Measurements from ENCODE around the gene EAF2. TPM values are rescaled to one million over a fixed set of nuclear protein-coding genes. Genes with fewer than 3 reads are reported as not detected.

EAF2 gene
- total and polyA plus RNA-seq, 2 donors (not counting 1 experiment from before 2014, with no cell fraction given) = 31.1 to 161 TPM

- DNase-seq = no peak
- no peaks in the 10 kb centered on the region for H4K20me1 ChIP-seq (ENCODE audit: control insufficient read depth, insufficient read depth, low read length, poor library complexity, severe bottlenecking)
- H3K9ac ChIP-seq (ENCODE audit: low read length) = no peak within 1 kb of the TSS
- intact Hi-C loops (cut with micrococcal nuclease) = no loop called here
- no peak within 1 kb of the TSS for H3K27ac ChIP-seq (ENCODE audit: low read length in 2 of 2)
- WGBS (ENCODE audit: insufficient coverage) = 100% methylated on average over 2 of the region's 3 CpGs
- no peak within 1 kb of the TSS for H3K4me2 ChIP-seq (replicated peaks; ENCODE audit: low read depth, low read length, poor library complexity, severe bottlenecking)
- no peaks in the 10 kb centered on the region for H3K27me3 Mint-ChIP-seq
- H3K9me3 Mint-ChIP-seq (ENCODE audit: insufficient read depth) = no peaks in the 10 kb centered on the region
- ChIA-PET POLR2A (no interaction called here), CTCF (interaction anchor here (1.3 kb wide), 1 partner anchor 11 kb away, joined by 3 read pairs; no protein-coding TSS in a partner anchor)
- no peaks in the 10 kb centered on the region for H3K27me3 ChIP-seq (replicated peaks in 1 of 4; ENCODE audit: control extremely low read depth in 1 of 4, control insufficient read depth in 3 of 4, insufficient read depth in 4 of 4, low read length in 3 of 4)
- no peaks in the 10 kb centered on the region for H3K4me1 Mint-ChIP-seq
- no peak within 1 kb of the TSS for H2AFZ ChIP-seq (ENCODE audit: insufficient read depth, low read depth, low read length, poor library complexity, severe bottlenecking)
- no peaks in the 10 kb centered on the region for H3K9me3 ChIP-seq (ENCODE audit: control extremely low read depth in 1 of 3, control insufficient read depth in 2 of 3, insufficient read depth in 1 of 3, low read length in 2 of 3)
- H3K36me3 ChIP-seq (replicated peaks in 1 of 2; ENCODE audit: control extremely low read depth in 1 of 2, control insufficient read depth in 1 of 2, extremely low read depth in 1 of 2, insufficient read depth in 2 of 2, low read length in 1 of 2) = peaks cover 3 to 43% of the 10 kb centered on the region in 2 experiments
- ATAC-seq (ENCODE audit: low read depth) = no peak
- peaks cover 4% of the 10 kb centered on the region for H3K79me2 ChIP-seq (ENCODE audit: control insufficient read depth, insufficient read depth, low read length)
- H3K4me3 ChIP-seq (ENCODE audit: control extremely low read depth in 1 of 5, extremely low read depth in 1 of 5, insufficient read depth in 1 of 5, low read depth in 2 of 5, low read length in 4 of 5) = no peak within 1 kb of the TSS
- H3K4me1 ChIP-seq (ENCODE audit: control insufficient read depth in 2 of 2, insufficient read depth in 2 of 2, low read length in 2 of 2) = no peaks in the 10 kb centered on the region
- no peak for TF ChIP-seq CTCF (IDR thresholded peaks at IDR 0.05)
- no peak for TF ChIP-seq EZH2 (IDR thresholded peaks at IDR 0.05; ENCODE audit: borderline replicate concordance, insufficient read depth, low read depth, low read length, poor library complexity, severe bottlenecking)
- peak within 1 kb of the TSS; percentile 15 for H3K27ac Mint-ChIP-seq
- H3K4me3 Mint-ChIP-seq = no peak within 1 kb of the TSS
Observed at GRCh38 chr3:121894301-121894990, 59.4 kb downstream of the EAF2 start, which contains the start of gene SLC15A2. Gene SLC15A2 (plus strand): TSS chr3:121894401. CDS start chr3:121894477, 76 bp downstream.

DNA sequence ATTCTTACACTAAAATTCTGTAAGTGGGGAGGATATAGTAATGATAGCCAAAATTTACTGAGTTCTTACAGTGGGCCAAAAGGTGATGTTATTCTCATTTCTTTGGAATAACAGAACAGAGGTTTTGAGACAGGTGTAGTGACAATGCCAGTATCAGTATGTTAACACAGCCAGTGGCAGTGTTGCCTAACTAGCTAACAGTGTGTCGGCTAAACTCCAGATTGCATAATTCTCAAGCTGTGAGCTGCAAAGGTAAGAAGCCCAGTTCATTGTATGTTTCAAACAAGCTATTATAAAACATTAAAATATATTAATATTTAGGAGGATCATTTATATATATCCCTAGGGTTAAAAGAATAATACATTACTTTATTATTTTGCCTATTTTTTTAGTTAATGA, 60.1 kb downstream of the EAF2 start:
- H3K27ac Mint-ChIP-seq = peak overlapping the region; percentile 15
- no peak overlapping the region for H3K4me3 Mint-ChIP-seq
- no peak overlapping the region for H3K4me2 ChIP-seq (replicated peaks; ENCODE audit: low read depth, low read length, poor library complexity, severe bottlenecking)
- no peaks in the 10 kb centered on the region for H3K27me3 Mint-ChIP-seq
- intact Hi-C loops (cut with micrococcal nuclease) = no loop called here
- H3K9ac ChIP-seq (ENCODE audit: low read length) = no peak overlapping the region
- no CpG with 5 or more reads among the region's 1 CpG for WGBS (ENCODE audit: insufficient coverage)
- CTCF ChIA-PET = interaction anchor here (1.3 kb wide), 1 partner anchor 12 kb away, joined by 3 read pairs; no protein-coding TSS in a partner anchor
- H4K20me1 ChIP-seq (ENCODE audit: control insufficient read depth, insufficient read depth, low read length, poor library complexity, severe bottlenecking) = no peaks in the 10 kb centered on the region
- DNase-seq (no peak), ATAC-seq (ENCODE audit: low read depth) (no peak)
- POLR2A ChIA-PET = no interaction called here
- peaks cover 3 to 49% of the 10 kb centered on the region in 2 experiments for H3K36me3 ChIP-seq (replicated peaks in 1 of 2; ENCODE audit: control extremely low read depth in 1 of 2, control insufficient read depth in 1 of 2, extremely low read depth in 1 of 2, insufficient read depth in 2 of 2, low read length in 1 of 2)
- H3K4me1 ChIP-seq (ENCODE audit: control insufficient read depth in 2 of 2, insufficient read depth in 2 of 2, low read length in 2 of 2) = no peaks in the 10 kb centered on the region
- H3K9me3 ChIP-seq (ENCODE audit: control extremely low read depth in 1 of 3, control insufficient read depth in 2 of 3, insufficient read depth in 1 of 3, low read length in 2 of 3) = no peaks in the 10 kb centered on the region
- H3K4me3 ChIP-seq (ENCODE audit: control extremely low read depth in 1 of 5, extremely low read depth in 1 of 5, insufficient read depth in 1 of 5, low read depth in 2 of 5, low read length in 4 of 5) = no peak overlapping the region
- no peaks in the 10 kb centered on the region for H3K4me1 Mint-ChIP-seq
- TF ChIP-seq CTCF (IDR thresholded peaks at IDR 0.05) = no peak
- no peaks in the 10 kb centered on the region for H3K27me3 ChIP-seq (replicated peaks in 1 of 4; ENCODE audit: control extremely low read depth in 1 of 4, control insufficient read depth in 3 of 4, insufficient read depth in 4 of 4, low read length in 3 of 4)
- no peak overlapping the region for H2AFZ ChIP-seq (ENCODE audit: insufficient read depth, low read depth, low read length, poor library complexity, severe bottlenecking)
- peaks cover 4% of the 10 kb centered on the region for H3K79me2 ChIP-seq (ENCODE audit: control insufficient read depth, insufficient read depth, low read length)
- no peaks in the 10 kb centered on the region for H3K9me3 Mint-ChIP-seq (ENCODE audit: insufficient read depth)
- no peak overlapping the region for H3K27ac ChIP-seq (ENCODE audit: low read length in 2 of 2)

Data from B cell (primary cell).